ENCODE measurements around the gene TRIM24.

GRCh38 chr7:138584696-138585095 is 124.6 kb downstream of the TRIM24 start:
- no peak for TF ChIP-seq EZH2phosphoT487 (IDR thresholded peaks at IDR 0.05; ENCODE audit: borderline replicate concordance, low read depth)
- TF ChIP-seq MAX (IDR thresholded peaks at IDR 0.05; ENCODE audit: low read depth) = no peak
- TF ChIP-seq PBX3 (IDR thresholded peaks at IDR 0.05) = no peak

Measured in SK-N-SH (cell line).